GM13976 (cell line): ENCODE data around the gene WWC2.
"Not testable (repeated sequence)": the region's sequence is repeated elsewhere in the genome, so short reads cannot be mapped to it uniquely, and the experiment has no call there.

Source experiments
- DNase-seq: peaks from one replicate; pipeline ENCODE4 v3.0.0; 2012; ENCODE audit warnings: low spot score
- CTCF ChIP-seq: IDR thresholded peaks from 2 replicates; pipeline ENCODE4 v1.5.1; 2012; ENCODE audit warnings: borderline replicate concordance, mild to moderate bottlenecking; ENCODE audit not compliant: insufficient read depth; ENCODE audit errors: extremely low read depth, missing control alignments, control extremely low read depth
- in situ Hi-C: fragments of 300-500 bp; cut with MboI; formaldehyde crosslinking; loops from one replicate; pipeline ENCODE4 v1.12.0; 2022; ENCODE audit warnings: low sequenced_read_pairs, mixed read lengths, inconsistent platforms; ENCODE audit not compliant: unreplicated experiment

The WWC2 gene

GRCh38 chr4:183144787-183145186 lies 45.7 kb downstream of the WWC2 start:
- no peak for TF ChIP-seq CTCF
- in situ Hi-C loops: no loop called here
- DNase-seq: no peak

GRCh38 chr4:183145773-183146172 lies 46.7 kb downstream of the WWC2 start:
- in situ Hi-C loops: no loop called here
- TF ChIP-seq CTCF: no peak
- no peak for DNase-seq

- DNase-seq: no peak
- no peak for TF ChIP-seq CTCF
- in situ Hi-C loops: no loop called here
Measured at GRCh38 chr4:183146478-183146877, 47.4 kb downstream of the WWC2 start.

- no peak for DNase-seq
- no peak for TF ChIP-seq CTCF
- in situ Hi-C loops: no loop called here
Measured at GRCh38 chr4:183147196-183147595, 48.1 kb downstream of the WWC2 start.

GRCh38 chr4:183147983-183148382 lies 48.9 kb downstream of the WWC2 start:
- no peak for TF ChIP-seq CTCF
- in situ Hi-C loops: no loop called here
- DNase-seq: no peak

GRCh38 chr4:183149616-183150539 lies 50.8 kb downstream of the WWC2 start:
- in situ Hi-C loops: no loop called here
- TF ChIP-seq CTCF: no peak
- no peak for DNase-seq

- in situ Hi-C loops, DNase-seq: not testable (repeated sequence)
Measured at GRCh38 chr4:183150664-183151063, 51.6 kb downstream of the WWC2 start.

- DNase-seq, in situ Hi-C loops: not testable (repeated sequence)
Measured at GRCh38 chr4:183152232-183152631, 53.2 kb downstream of the WWC2 start.
